ENCODE data around the gene PLA2G2C.

DNA sequence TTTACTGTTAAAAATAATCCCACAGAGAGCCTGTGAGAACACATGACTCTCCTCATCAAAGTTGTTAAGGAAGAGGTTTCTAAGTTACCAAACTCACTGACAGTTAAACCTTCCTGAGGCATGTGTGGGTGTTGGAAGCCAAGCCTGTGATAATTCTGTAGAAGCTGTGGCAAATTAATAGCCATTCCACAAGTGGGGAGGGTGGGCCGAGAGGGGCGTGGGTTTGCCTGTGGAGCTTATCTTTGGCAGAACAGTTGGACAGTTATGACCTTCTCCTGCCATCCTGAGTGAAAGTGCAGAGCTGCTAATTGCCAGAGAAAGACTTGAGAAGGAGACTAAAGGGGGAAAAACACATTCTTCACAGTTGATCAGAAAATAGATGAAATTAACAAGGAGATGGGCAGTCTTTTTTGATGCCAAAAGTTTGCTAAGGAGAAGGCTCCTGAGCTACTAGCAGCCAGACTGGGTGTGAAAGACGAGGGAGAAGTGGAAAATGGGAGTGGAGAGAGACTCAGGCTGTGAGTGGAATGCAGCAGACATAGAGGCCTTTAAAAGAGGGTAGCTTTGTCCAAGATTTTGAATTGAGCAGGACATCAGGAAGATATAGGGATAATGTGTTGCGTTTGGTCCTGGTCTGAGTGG, 1.6 kb upstream of the PLA2G2C start:
- TF ChIP-seq CTCF (IDR thresholded peaks at IDR 0.05), result no peak
- TF ChIP-seq EZH2 (IDR thresholded peaks at IDR 0.05; ENCODE audit: borderline replicate concordance, insufficient read depth, low read depth, low read length, poor library complexity, severe bottlenecking), result no peak

All from B cell (primary cell).